HL-60/S4 treated with retinoic acid at 250 ng/mL for 4 days and 3 days (cell line): ENCODE data around the gene PRICKLE2.

ENCODE experiments used
- in situ Hi-C: fragments of 300-500 bp; cut with MboI; formaldehyde crosslinking; loops from 2 replicates; pipeline ENCODE4 v1.7.0; 2022; ENCODE audit warnings: low sequenced_read_pairs

The PRICKLE2 gene

GRCh38 chr3:64190517-64191515 is 34.5 kb downstream of the PRICKLE2 start:
- in situ Hi-C loops, result no loop called here

GRCh38 chr3:64188810-64189560 is 36.3 kb downstream of the PRICKLE2 start:
- in situ Hi-C loops, result no loop called here

GRCh38 chr3:64187065-64187959 is 38.0 kb downstream of the PRICKLE2 start:
- in situ Hi-C loops, result no loop called here

- in situ Hi-C loops, result no loop called here
Observed at GRCh38 chr3:64186667-64187064, 38.6 kb downstream of the PRICKLE2 start.

GRCh38 chr3:64185436-64185835 is 39.8 kb downstream of the PRICKLE2 start:
- in situ Hi-C loops, result no loop called here

- in situ Hi-C loops, result no loop called here
Observed at GRCh38 chr3:64184621-64185020, 40.6 kb downstream of the PRICKLE2 start.

GRCh38 chr3:64179860-64180259 is 45.4 kb downstream of the PRICKLE2 start:
- in situ Hi-C loops, result no loop called here

- in situ Hi-C loops, result no loop called here
Observed at GRCh38 chr3:64179249-64179648, 46.0 kb downstream of the PRICKLE2 start.

GRCh38 chr3:64178419-64178818 is 46.8 kb downstream of the PRICKLE2 start:
- in situ Hi-C loops, result no loop called here

- in situ Hi-C loops, result no loop called here
Observed at GRCh38 chr3:64176461-64176996, 48.7 kb downstream of the PRICKLE2 start.

GRCh38 chr3:64174328-64174727 is 50.9 kb downstream of the PRICKLE2 start:
- in situ Hi-C loops, result no loop called here

GRCh38 chr3:64173563-64173962 is 51.7 kb downstream of the PRICKLE2 start:
- in situ Hi-C loops, result no loop called here

GRCh38 chr3:64170270-64170669 is 55.0 kb downstream of the PRICKLE2 start:
- in situ Hi-C loops, result no loop called here

GRCh38 chr3:64167868-64168267 is 57.4 kb downstream of the PRICKLE2 start:
- in situ Hi-C loops, result no loop called here

GRCh38 chr3:64167351-64167750 is 57.9 kb downstream of the PRICKLE2 start:
- in situ Hi-C loops, result no loop called here

GRCh38 chr3:64166584-64167162 is 58.6 kb downstream of the PRICKLE2 start:
- in situ Hi-C loops, result no loop called here

GRCh38 chr3:64164349-64164748 is 60.9 kb downstream of the PRICKLE2 start:
- in situ Hi-C loops, result no loop called here

- in situ Hi-C loops, result no loop called here
Observed at GRCh38 chr3:64163755-64164148, 61.5 kb downstream of the PRICKLE2 start.

- in situ Hi-C loops, result no loop called here
Observed at GRCh38 chr3:64163019-64163754, 62.1 kb downstream of the PRICKLE2 start.
